Thyroid gland (tissue), 4 donors: ENCODE data around the gene SMIM24.

Source experiments
- CTCF ChIP-seq, 6 experiments: fragments of 200-600 bp in 3 of 6; fragments of 450-650 bp in 3 of 6; sonication (generic) in 3 of 6; IDR thresholded peaks; one replicate each; pipeline ENCODE4 v1.5.1; 2016 to 2019; ENCODE audit warnings: antibody characterized with exemption in 6 of 6, mild to moderate bottlenecking in 2 of 6, inconsistent platforms in 1 of 6, moderate library complexity in 1 of 6
- POLR2A ChIP-seq, 2 donors: fragments of 450-650 bp; IDR thresholded peaks; one replicate each; pipeline ENCODE4 v1.6.1; 2017; ENCODE audit warnings: antibody characterized with exemption in 2 of 2, mild to moderate bottlenecking in 2 of 2, moderate library complexity in 1 of 2

GRCh38 chr19:3482507-3483225, 2.3 kb upstream of the SMIM24 start:
- TF ChIP-seq CTCF (IDR thresholded peaks at IDR 0.05), result no peak
- TF ChIP-seq POLR2A (IDR thresholded peaks at IDR 0.05), result no peak
